ENCODE results near the gene COQ3. TPM values are rescaled to one million over a fixed set of nuclear protein-coding genes. Genes with fewer than 3 reads are reported as not detected.

COQ3 gene
- total RNA-seq, 1 donor from 2014 or later = 9.7 TPM

- intact Hi-C loops (cut with micrococcal nuclease) = loop anchor here (1.0 to 10.0 kb wide), 6 partner anchors 11 to 490 kb away; partner anchors contain the start of genes COQ3 and USP45
Measured at GRCh38 chr6:99334526-99335127, 59.4 kb downstream of the COQ3 start.

GRCh38 chr6:99333068-99333467, 60.9 kb downstream of the COQ3 start:
- intact Hi-C loops (cut with micrococcal nuclease) = loop anchor here (5.0 to 10.0 kb wide), 4 partner anchors 184 to 492 kb away; partner anchors contain the start of gene USP45

DNA sequence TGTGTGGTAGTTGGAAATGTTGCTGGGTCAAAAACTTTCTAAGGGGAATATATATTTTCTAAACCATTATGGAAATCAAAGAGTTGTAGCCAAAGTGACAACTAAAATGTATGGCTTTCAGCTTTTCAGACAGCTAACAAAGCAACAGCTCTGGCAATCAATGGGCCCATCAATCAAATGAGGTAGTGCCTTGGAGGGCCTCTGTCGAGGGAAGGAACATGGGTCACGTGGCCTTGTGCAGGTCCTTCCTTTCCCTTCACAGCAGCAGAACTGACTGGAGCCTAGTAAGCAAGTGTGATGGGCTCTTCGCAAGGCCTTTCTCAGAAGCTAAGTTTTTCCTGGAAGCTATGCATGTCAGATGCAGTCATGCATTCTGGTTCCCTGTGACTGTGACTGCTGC, 62.5 kb downstream of the COQ3 start:
- intact Hi-C loops (cut with micrococcal nuclease) = loop anchor here (2.0 to 10.0 kb wide), 5 partner anchors 93 to 493 kb away; partner anchors contain the start of genes PNISR and USP45

DNA sequence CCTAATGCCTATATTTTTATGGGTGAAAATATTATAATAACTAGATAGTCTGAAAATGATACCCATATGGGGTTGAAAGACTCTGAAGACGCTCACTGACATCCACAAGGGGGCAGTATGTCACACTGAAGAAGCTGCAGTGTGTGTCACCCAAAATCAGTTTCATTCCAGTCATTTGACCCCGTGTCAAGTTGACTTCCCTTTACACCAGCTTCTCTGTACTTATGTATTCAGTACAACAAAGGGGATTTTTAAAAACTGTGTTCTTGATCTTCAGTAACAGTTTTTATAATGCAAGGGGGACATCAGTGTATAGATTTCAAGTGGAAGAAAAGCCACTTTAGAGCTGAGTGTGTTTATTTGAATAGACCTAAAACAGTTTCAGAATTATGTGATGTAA, 63.8 kb downstream of the COQ3 start:
- intact Hi-C loops (cut with micrococcal nuclease) = loop anchor here (2.0 to 10.0 kb wide), 5 partner anchors 95 to 495 kb away; partner anchors contain the start of genes PNISR and USP45

DNA sequence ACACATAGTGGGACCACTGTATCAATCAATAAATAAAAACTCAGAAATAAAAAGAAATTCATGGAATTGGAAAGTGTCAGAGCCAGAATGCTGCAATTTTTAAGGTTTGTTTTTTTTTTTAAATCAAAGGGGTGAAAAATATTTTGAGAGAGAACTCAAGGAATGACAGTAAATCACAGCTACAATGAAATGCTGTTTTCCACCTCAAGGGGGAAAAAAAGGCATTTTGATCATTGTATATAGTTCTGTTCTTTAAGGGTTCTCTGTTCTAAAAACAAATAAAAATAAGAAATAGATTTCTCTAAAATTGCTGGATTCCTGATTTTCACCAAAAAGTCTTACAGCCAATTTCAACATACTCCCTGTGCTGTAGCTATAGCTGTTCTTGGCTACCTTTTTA, 69.0 kb downstream of the COQ3 start:
- intact Hi-C loops (cut with micrococcal nuclease) = no loop called here

Other genes with a start within 250 kb of the COQ3 start
- gene FAXC, start 44.5 kb downstream of the COQ3 start, total RNA-seq = 0.23 TPM in 1 of 2 replicates, not detected in the other
- 116 and 117 TPM in 2 replicates for gene PNISR, start 31.1 kb upstream of the COQ3 start, total RNA-seq
- gene USP45, start 121.2 kb upstream of the COQ3 start, total RNA-seq = 10.2 and 11.5 TPM in 2 replicates
- 38.5 and 40.4 TPM in 2 replicates for gene CCNC, start 174.5 kb upstream of the COQ3 start, total RNA-seq
- not detected in 2 replicates for gene PRDM13, start 212.6 kb upstream of the COQ3 start, total RNA-seq

Measured in T-helper 2 cell treated with Interferon-gamma antibody and Interleukin-4, amounts not matched to agents 100 ng/mL and 5 ng/mL, for 36 hours (primary cell).